Suprapubic skin (tissue), 3 donors: ENCODE measurements around the gene LRCH1.

Experiments used
- POLR2AphosphoS5 ChIP-seq, 3 donors: sonication (generic); formaldehyde crosslinking; IDR thresholded peaks; one replicate each; pipeline ENCODE4 v1.6.1; 2017; ENCODE audit warnings: antibody characterized with exemption in 3 of 3
- TF ChIP-seq, protein P1 (sequence below), 2 donors: fragments of 200-600 bp in 1 of 2; fragments of 450-650 bp in 1 of 2; sonication (generic) in 1 of 2; IDR thresholded peaks; one replicate each; pipeline ENCODE4 v1.5.1; 2016 to 2019; ENCODE audit warnings: antibody characterized with exemption in 2 of 2, mild to moderate bottlenecking in 1 of 2, moderate library complexity in 1 of 2

DNA sequence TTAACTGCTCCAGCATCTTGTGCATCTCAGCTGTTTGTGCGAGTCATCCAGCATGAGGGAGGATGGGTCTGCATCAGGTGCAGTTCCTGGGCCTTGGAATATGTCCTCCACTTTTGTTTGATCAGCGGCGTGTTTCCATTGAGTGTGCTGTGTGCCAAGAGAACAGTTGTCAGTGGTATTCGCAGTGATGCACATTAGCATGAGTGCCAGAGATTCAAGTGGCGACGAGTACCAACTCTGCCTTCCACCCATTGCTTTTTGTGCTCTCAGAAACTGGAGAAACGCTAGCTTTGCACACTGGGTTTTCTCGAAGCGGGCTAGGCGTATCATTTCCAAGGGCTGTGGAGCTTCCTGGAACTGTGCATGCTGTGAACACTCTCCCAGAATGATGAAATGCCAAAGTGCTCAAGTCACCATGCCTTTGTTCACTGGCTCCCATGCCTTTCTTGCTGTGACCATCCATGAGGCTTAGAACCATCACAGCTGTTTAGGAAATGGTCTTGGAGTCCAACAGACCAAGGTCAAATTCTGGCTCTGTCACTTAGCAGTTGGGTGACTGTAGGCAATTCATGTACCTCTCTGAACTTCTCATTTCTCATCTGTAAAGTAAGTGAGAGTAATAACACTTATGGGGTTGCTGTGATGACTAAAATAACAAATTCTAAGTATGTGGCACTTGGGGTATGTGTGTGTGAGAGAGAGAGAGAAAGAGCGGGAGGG, 18.4 kb downstream of the LRCH1 start:
- no peak for TF ChIP-seq POLR2AphosphoS5 (IDR thresholded peaks at IDR 0.05)
- TF ChIP-seq, protein P1, sequence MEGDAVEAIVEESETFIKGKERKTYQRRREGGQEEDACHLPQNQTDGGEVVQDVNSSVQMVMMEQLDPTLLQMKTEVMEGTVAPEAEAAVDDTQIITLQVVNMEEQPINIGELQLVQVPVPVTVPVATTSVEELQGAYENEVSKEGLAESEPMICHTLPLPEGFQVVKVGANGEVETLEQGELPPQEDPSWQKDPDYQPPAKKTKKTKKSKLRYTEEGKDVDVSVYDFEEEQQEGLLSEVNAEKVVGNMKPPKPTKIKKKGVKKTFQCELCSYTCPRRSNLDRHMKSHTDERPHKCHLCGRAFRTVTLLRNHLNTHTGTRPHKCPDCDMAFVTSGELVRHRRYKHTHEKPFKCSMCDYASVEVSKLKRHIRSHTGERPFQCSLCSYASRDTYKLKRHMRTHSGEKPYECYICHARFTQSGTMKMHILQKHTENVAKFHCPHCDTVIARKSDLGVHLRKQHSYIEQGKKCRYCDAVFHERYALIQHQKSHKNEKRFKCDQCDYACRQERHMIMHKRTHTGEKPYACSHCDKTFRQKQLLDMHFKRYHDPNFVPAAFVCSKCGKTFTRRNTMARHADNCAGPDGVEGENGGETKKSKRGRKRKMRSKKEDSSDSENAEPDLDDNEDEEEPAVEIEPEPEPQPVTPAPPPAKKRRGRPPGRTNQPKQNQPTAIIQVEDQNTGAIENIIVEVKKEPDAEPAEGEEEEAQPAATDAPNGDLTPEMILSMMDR (IDR thresholded peaks at IDR 0.05), result no peak
